Stimulated activated CD4-positive, alpha-beta T cell treated with anti-CD3 and anti-CD28 coated beads, Interleukin-2, amount 100 ng/mL, for 4 hours (primary cell): ENCODE data around the gene LCNL1.
A peak's percentile ranks its signal among the peaks of the same experiment; 100 is the strongest.

ENCODE experiments used
- DNase-seq: peaks from one replicate; pipeline ENCODE4 v3.0.0-alpha.2; 2020; ENCODE audit warnings: low read depth

The LCNL1 gene

DNA sequence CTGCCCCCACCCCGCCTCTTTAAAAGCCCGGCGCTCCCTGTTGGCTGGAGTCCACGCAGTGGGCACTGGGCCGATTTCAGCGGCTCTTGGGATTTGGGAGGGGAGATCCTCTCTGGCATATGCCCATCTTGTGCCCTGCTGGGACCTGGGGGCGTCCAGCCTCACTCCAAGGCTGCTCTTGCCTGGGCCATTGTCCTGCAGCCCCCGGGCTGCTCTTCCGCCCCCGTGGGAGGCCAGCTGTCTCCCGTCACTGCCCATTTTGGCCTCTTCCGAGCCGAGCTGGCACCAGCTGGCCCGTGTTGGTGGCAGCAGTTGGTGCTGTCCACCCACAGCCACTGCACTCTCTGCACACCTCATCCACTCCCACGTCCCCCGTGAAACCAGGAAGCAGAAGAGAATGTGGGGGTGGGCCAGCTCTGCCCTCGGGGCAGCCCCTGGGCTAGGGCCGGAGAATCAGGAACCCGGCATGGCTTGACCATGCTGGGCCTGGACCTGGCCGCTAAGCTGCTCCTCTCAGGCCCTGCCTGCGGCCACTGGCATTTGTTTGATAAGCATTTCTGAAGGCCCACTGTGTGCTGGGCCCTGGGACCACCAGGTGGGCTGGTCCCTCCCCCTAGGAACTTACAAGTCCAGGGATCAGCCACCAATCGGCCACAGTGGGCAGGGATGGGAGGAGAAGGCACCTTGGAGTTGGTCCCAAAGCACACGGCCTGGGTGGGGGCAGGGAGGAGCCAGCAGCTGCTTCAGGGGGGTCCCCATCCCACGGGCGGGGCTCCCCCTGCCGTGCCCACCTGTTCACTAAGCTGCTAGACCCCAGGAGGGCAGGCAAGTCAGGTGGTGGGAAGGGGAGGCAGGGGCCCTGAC, 35.5 kb upstream of the LCNL1 start:
- no peak for DNase-seq

DNA sequence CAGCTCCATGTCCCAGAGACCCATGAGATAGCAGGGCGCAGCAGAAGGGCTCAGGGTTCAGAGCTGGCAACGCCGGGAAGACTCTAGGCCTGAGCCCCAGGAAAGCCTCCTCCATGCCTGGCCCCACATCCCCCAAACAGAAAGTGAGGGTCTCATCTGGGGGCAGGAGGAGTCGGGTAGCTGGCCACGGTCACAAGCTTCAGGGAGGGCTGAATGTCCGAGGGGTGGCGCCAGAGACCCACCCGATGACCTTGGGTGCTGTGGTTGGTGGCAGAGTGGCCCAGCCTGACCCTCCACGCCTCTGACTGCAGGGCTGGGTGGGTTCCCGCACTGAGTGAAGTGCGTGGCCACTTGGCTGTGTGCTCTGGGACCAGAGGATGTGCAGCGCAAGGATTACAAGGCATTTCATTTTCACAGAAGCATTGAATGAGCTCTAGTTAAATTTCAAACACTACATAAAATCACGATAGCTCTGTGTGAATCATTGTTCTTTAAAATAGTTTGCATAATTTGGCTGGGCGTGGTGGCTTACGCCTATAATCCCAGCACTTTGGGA, 34.8 kb upstream of the LCNL1 start:
- no peak for DNase-seq

DNA sequence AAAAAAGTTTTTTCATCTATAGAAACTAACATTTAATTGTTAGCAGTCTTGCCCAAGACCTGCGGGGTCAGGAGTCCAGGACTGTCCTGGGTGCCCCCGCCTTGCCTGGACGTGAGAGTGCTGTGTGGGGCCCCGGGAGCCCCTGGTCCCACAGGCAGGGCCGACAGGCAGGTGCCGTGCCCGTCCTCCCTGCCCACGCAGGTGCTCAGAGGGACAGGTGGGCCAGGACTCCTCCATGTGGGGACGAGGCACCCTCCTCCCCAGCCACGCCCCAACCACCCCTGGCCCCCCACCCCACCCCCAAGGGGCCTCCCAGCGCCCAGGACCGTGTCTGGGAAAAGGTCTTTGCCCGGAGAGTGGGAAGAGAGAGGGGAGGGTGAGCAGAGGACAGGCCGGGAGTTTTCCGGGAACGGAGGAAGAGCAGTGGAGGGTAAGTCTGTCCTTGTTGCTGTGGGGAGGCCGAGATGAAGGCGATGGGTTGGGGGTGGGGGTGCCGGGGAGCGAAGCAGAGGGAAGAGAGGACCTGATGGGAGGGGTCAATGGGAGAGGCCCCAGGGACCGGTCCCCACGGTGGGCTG, 33.5 kb upstream of the LCNL1 start:
- no peak for DNase-seq

- peak; percentile 93 for DNase-seq
Measured at GRCh38 chr9:136949817-136950655, 32.8 kb upstream of the LCNL1 start.

DNA sequence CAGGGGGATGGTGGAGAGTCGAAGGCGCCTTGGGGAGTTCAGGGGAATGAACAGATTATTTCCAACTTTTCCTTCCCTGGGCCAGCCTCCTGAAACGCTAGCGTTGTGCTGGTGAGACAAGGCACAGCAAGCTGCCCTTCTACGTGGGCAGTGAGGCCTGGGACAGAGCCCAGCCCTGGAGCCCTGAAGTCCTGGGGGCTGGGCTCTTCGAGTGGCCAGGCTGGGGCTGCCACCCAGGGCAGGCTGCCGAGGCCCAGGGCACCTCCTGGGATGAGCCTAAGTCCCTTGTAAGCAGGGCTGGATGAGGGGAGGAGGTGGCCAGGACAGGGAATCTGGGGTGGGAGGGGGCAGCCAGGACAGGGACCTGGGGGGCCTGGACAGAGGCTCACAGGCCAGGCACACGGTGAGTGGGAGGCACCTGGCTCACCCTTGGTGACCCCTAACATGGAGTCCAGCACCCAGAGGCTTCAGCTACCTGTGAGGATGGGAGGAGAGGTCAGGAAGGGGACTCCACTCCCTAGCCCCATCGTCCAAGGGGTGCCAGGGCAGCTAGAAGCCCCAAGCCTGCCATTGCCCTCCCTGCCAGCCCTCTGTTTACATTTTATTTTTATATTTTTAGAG, 32.0 kb upstream of the LCNL1 start:
- no peak for DNase-seq

- no peak for DNase-seq
Measured at GRCh38 chr9:136951541-136952320, 31.1 kb upstream of the LCNL1 start, which contains the start of gene LCN12. Gene LCN12 (plus strand): TSS chr9:136952273. CDS start chr9:136952328, 55 bp downstream.

DNA sequence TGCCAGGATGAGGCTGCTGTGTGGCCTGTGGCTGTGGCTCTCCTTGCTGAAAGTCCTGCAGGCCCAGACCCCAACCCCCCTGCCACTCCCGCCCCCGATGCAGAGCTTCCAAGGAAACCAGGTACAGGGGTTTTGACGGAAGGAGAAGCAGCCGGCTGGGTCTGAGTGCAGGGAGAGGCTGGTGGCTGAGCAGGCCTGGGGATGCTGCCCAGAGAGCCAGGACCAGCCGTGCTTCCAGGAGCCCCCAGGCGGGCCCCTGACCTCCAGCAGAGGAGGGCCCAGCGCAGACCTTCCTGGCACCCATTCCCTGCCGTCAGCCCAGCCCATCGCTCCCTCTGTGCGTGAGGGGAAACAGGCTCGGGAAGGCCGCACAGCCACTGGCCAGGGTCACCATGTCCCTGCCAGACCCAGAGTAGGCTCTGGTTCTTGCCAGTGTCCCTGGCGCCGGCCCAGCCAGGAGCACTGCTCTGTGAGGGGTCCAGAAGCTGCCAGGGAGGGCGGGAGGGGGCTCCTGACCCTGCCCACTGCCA, 30.4 kb upstream of the LCNL1 start:
- no peak for DNase-seq

DNA sequence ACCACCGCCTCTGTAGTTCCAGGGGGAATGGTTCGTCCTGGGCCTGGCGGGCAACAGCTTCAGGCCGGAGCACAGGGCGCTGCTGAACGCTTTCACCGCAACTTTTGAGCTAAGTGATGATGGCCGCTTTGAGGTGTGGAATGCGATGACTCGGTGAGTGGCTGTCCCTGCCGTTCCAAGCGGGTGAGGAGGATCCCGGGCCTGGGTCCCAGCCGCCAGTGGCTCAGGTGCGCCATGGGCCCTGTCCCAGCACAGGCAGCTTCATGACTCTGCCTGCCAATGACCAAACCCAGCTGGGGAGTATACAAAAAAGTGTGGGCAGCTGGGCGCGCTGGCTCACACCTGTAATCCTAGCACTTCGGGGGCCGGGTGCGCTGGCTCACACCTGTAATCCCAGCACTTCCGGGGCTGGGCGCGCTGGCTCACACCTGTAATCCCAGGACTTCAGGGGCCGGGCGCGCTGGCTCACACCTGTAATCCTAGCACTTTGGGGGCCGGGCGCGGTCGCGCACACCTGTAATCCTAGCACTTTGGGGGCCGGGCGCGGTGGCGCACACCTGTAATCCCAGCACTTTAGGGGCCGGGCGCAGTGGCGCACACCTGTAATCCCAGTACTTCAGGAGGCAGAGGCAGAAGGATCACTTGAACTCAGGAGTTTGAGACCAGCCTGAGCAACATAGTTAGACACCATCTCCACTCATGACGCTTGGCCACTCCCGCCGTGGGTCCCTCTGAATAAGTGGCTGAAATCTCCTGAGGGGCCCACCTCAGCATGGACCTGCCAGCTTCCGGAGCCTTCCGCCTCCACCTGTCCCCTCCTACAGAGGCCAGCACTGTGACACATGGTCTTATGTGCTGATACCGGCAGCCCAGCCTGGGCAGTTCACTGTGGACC, 29.7 kb upstream of the LCNL1 start:
- DNase-seq = no peak

- DNase-seq = no peak
Measured at GRCh38 chr9:136953771-136954269, 29.0 kb upstream of the LCNL1 start.

- DNase-seq = no peak
Measured at GRCh38 chr9:136954270-136955083, 28.3 kb upstream of the LCNL1 start.

- DNase-seq = no peak
Measured at GRCh38 chr9:136955202-136955942, 27.4 kb upstream of the LCNL1 start.

DNA sequence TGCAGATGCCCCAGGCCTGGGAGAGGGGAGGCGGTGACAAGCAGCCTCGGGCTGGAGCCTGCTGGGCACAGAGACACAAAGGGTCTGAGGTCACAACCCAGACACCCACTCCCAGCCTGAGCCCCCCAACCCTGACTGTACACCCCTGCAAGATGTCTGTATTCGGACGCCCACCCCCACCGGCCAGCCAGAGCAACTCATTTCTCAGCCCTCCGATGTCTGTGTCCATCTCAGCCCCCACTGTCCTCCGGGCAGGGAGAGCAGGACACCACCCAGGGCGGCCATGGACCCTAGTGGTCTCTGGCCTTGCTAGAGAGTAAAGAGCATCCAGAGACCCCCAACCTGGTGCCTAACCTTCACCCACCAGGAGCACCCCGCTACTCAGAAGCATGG, 26.9 kb upstream of the LCNL1 start:
- no peak for DNase-seq

- DNase-seq = no peak
Measured at GRCh38 chr9:136956604-136957003, 26.2 kb upstream of the LCNL1 start.

DNA sequence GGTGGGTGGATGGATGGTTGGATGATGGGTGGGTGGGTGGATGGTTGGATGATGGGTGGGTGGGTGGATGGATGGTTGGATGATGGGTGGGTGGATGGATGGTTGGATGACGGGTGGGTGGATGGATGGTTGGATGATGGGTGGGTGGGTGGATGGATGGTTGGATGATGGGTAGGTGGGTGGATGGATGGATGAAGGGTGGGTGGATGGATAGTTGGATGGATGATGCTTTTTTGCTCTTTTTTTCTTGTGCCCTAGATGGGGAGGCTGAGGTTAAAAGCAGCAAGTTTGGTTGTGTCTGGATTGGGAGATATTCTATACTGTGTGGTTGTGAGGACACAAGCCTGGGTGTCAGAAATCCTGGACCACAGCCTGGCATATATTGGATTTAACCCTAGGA, 25.3 kb upstream of the LCNL1 start:
- no peak for DNase-seq

GRCh38 chr9:136957901-136958300, 24.9 kb upstream of the LCNL1 start:
- no peak for DNase-seq

DNA sequence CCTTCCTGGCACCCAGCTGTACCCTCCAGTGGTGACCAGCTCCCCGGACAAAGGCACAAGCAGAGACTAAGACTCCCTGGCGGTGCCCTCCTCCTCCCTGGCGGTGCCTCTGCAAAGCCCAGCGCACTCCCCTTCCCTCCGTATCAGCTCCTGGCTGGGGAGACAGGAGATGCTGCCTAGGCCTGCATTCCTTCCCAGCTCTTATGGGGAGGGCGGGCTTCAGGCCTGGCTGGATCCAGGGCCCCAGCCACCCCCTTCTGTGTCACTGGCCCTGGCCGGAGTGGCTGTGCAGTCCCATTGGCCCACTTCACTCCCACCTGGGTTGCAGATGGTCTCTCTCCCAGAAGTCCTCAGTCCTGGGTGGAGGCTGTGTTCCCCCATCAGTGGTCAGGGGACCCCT, 24.3 kb upstream of the LCNL1 start:
- no peak for DNase-seq

DNA sequence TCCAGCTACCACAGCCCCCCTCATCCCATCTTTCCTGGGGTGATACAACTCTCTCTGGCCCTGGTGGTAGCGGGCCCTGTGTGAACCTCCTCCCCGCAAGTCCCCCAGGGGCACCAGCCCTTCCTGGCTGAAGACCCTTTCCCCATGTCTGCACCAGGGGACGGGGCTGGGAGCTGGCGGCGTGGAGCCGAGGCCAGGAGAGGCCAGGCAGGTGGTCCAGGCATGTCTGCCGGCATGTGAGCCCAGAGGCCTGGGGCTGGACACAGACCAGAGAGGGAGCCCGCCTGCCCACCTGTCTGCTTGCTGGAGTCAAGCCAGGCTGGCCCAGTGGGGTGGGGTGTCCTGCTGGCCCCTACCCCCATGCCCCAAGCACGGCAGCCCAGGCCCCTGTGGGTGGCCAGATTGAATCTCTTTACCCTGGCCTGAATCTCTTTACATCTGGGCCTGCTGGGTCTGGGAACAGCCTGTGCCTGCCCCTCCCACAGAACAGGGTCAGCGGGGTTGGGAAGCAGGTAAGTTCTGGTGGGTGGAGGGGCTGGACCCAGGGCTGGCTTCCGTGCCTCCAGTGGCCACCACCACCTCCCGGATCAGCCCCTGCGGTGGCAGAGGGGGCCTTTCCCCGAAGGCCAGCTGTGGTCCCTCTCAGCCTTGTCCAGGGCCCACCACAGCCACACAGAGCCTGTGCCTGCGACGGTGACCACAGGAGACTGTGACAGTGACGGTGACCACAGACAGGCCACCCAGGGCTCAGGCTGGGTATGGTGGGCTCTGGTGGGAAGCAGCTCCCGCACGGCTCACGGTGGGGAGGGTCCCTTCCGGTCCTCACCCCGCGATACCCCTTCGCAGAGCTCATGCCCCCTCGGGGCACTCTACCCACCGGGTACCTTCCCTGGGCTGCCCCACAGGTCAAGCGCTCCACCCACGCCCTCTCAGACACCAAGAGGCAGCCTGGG, 23.6 kb upstream of the LCNL1 start:
- DNase-seq = no peak
